ENCODE data around the gene APOL3. TPM values are rescaled to one million over a fixed set of nuclear protein-coding genes. Genes with fewer than 3 reads are reported as not detected.

APOL3 gene
- total and polyA plus RNA-seq, 2 of the 13 experiments (the other 11 are each of a cell fraction or from before 2014, with no cell fraction given): 3.8 to 5.4 TPM

GRCh38 chr22:36143066-36143815, 17.3 kb downstream of the APOL3 start (continued):
- TF ChIP-seq ZHX2 (IDR thresholded peaks at IDR 0.05; ENCODE audit: low read depth) (no peak), ZHX2 (CRISPR knock-in tag; IDR thresholded peaks at IDR 0.05; ENCODE audit: borderline replicate concordance) (no peak), ZKSCAN1 (IDR thresholded peaks at IDR 0.05; ENCODE audit: low read length) (no peak), SALL1 (CRISPR knock-in tag; IDR thresholded peaks at IDR 0.05) (0 out of 2 replicates have a peak, but pooled peaks have one; percentile 22), NR2F6 (IDR thresholded peaks at IDR 0.05) (no peak), NR2F6 (CRISPR knock-in tag; IDR thresholded peaks at IDR 0.05) (peak; percentile 39; the same call in 1 of the 2 replicates), HNF4G (IDR thresholded peaks at IDR 0.05; ENCODE audit: borderline replicate concordance, low read depth, low read length) (peak; percentile 67), HNF4G (CRISPR knock-in tag; IDR thresholded peaks at IDR 0.05; ENCODE audit: borderline replicate concordance, low read depth) (peak; percentile 73; the same call in 1 of the 2 replicates), ZNF430 (CRISPR knock-in tag; IDR thresholded peaks at IDR 0.05) (no peak), MAX (IDR thresholded peaks at IDR 0.05) (peak; percentile 34; the same call in 1 of the 2 replicates)

Data from HepG2 (cell line).